HL-60 (cell line): ENCODE data around the gene DOK7.

ENCODE experiments used
- GABPA ChIP-seq: IDR thresholded peaks from 2 replicates; pipeline ENCODE4 v1.6.1; 2012; ENCODE audit warnings: low read depth
- POLR2AphosphoS5 ChIP-seq: IDR thresholded peaks from 2 replicates; pipeline ENCODE4 v1.6.1; 2012; ENCODE audit warnings: low read depth
- SPI1 ChIP-seq: IDR thresholded peaks from 2 replicates; pipeline ENCODE4 v1.6.1; 2012; ENCODE audit warnings: low read depth, mild to moderate bottlenecking, borderline replicate concordance
- TF ChIP-seq, protein P1 (sequence below): IDR thresholded peaks from one replicate; pipeline ENCODE4 v1.5.1; 2011; ENCODE audit warnings: low read length, control low read depth, inconsistent platforms; ENCODE audit not compliant: insufficient read depth

DNA sequence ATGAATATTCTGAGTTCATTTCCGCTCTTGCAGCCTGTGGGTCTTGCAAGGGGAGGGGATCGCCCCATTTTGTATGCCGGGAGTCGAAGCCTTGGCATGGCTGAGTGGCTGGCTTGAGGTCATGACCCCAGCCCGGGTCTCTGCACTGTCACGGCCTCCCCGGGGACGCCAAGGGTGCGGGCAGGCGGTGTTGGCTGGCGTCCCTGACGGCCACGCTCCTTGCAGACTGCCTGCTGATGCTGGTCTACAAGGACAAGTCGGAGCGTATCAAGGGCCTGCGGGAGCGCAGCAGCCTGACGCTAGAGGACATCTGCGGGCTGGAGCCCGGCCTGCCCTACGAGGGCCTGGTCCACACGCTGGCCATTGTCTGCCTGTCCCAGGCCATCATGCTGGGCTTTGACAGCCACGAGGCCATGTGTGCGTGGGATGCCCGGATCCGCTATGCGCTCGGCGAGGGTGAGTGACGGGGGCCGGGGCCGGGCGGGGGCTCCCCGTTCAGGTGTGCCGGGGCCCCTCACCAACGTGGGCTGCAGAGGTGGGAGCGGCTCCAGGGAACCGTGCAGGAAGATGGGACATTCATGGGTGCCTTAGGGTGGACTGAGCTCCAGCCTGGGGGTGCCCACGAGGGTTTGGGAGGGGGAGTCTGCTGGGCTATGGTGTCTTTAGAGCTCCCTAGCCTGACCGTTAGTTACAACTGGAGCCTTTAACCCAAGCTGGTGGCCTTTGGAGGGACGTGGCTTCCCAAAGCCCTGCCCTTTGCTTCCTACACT is 10.3 kb downstream of the DOK7 start:
- TF ChIP-seq SPI1 (no peak), POLR2AphosphoS5 (no peak), GABPA (no peak)
- TF ChIP-seq, protein P1, sequence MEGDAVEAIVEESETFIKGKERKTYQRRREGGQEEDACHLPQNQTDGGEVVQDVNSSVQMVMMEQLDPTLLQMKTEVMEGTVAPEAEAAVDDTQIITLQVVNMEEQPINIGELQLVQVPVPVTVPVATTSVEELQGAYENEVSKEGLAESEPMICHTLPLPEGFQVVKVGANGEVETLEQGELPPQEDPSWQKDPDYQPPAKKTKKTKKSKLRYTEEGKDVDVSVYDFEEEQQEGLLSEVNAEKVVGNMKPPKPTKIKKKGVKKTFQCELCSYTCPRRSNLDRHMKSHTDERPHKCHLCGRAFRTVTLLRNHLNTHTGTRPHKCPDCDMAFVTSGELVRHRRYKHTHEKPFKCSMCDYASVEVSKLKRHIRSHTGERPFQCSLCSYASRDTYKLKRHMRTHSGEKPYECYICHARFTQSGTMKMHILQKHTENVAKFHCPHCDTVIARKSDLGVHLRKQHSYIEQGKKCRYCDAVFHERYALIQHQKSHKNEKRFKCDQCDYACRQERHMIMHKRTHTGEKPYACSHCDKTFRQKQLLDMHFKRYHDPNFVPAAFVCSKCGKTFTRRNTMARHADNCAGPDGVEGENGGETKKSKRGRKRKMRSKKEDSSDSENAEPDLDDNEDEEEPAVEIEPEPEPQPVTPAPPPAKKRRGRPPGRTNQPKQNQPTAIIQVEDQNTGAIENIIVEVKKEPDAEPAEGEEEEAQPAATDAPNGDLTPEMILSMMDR: no peak
